GM19328 (cell line): Measurements from ENCODE around the gene SPTBN2.
A peak's percentile ranks its signal among the peaks of the same experiment; 100 is the strongest.
"Not testable (repeated sequence)": the region's sequence is repeated elsewhere in the genome, so short reads cannot be mapped to it uniquely, and the experiment has no call there.

Source experiments
- ATAC-seq: cut with Tn5 transposase; IDR thresholded peaks from one replicate; pipeline ENCODE4 v1.9.1; 2021; ENCODE audit warnings: mild to moderate bottlenecking, moderate library complexity; ENCODE audit not compliant: unreplicated experiment

SPTBN2 gene

DNA sequence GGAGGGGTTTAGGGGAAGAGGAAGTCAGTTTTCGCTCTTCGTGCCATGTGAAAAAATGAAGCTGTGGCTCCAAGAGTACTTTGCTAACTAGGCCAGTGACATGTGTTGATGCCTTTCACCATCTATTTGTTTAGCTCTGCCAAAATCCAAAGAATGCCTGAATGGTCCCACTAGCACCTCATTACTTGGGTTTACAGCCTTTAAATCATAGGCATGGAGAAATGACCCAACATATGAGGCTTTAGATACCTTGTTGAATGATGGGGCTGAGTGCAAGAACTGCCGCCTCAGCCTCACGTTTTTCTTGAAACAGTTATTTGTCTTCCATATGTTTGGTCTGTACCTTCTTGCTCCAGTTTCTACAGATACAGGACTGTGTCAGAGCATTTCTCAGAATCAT lies 82.2 kb downstream of the SPTBN2 start:
- ATAC-seq, result no peak

DNA sequence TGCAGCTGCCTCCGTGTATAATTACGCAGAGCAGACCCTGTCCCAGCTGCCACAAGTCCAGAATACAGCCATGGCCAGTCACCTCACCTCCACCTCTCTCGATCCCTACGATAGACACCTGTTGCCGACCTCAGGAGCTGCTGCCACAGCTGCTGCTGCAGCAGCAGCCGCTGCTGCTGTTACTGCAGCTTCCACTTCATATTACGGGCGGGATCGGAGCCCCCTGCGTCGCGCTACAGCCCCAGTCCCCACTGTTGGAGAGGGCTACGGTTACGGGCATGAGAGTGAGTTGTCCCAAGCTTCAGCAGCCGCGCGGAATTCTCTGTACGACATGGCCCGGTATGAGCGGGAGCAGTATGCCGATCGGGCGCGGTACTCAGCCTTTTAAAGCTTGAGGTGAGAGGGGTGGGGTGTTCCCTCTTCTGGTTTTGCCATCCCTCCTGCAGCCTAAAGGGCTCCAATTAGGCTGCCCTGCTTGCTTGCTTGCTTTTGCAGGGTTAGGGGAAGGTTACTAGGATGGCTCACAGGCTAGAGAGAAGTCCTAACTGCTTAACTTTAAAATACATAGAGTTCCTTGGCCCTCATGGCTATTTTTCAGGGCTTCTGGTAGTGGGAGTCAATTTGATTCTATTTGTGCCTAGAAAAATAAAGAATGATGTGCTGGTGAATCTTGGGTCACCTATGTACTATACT lies 85.1 kb downstream of the SPTBN2 start:
- ATAC-seq, result no peak

DNA sequence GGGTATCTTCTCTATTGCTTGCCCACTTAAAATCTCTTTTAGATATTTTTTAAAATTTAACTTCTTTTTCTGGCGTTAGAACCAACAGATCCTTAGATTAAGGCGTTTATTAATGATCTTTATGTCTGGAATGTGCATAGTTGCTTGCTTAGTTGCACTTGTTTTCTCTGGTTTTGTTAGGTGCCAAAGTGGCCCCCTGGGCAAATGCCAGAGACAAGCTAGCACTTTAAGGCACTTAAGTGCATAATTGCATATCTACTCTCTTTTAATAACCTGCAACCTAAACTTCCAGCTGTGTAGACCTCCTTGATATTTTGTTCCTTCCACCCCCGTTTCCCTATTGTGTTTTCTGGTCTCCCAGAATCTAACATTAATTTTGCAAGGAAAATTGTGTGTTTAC lies 87.2 kb downstream of the SPTBN2 start:
- ATAC-seq, result no peak

DNA sequence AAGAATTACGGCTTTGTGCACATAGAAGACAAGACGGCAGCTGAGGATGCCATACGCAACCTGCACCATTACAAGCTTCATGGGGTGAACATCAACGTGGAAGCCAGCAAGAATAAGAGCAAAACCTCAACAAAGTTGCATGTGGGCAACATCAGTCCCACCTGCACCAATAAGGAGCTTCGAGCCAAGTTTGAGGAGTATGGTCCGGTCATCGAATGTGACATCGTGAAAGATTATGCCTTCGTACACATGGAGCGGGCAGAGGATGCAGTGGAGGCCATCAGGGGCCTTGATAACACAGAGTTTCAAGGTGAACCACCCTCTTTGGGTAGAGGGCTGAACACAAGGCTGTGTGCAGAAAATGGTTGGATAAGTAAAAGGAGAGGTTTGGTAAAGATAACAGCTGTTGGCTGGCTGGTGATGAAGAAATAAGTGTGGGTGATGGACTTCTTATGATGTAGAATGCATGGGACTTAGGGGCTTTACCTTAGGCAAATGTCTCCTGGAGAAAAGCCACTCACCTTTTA lies 89.1 kb downstream of the SPTBN2 start:
- ATAC-seq, result not testable (repeated sequence)

DNA sequence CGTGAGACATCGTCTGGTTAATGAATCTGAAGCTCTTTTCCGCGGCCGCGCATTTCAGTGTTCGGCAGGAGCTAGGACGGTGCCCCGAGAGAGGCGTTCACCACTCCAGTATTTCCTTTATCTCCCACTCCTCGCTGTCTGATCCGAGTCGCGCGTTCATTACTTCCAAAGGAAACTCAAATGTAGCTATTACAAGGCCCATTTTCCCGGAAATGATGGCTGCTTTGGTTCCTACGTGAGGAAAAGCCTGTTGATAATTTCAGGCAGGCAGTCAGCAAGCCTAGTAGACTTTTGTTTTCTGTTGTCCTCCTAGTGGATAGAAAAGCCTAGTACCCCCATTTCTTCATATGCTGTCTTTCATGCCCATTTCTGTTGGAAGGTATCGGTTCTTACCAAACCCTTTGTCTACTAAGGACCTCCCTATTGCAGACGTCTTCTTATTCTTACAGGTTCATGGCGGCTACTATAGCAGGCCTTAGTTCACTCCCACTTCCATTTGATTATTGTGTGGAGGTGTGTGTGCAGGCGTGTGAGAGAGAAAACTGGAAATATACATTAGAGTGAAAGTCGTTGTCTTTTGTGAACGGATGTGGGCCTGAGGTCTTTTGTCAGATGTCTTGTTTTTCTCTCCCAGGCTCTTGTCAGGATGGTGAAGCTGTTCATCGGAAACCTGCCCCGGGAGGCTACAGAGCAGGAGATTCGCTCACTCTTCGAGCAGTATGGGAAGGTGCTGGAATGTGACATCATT lies 89.8 kb downstream of the SPTBN2 start:
- no peak for ATAC-seq

DNA sequence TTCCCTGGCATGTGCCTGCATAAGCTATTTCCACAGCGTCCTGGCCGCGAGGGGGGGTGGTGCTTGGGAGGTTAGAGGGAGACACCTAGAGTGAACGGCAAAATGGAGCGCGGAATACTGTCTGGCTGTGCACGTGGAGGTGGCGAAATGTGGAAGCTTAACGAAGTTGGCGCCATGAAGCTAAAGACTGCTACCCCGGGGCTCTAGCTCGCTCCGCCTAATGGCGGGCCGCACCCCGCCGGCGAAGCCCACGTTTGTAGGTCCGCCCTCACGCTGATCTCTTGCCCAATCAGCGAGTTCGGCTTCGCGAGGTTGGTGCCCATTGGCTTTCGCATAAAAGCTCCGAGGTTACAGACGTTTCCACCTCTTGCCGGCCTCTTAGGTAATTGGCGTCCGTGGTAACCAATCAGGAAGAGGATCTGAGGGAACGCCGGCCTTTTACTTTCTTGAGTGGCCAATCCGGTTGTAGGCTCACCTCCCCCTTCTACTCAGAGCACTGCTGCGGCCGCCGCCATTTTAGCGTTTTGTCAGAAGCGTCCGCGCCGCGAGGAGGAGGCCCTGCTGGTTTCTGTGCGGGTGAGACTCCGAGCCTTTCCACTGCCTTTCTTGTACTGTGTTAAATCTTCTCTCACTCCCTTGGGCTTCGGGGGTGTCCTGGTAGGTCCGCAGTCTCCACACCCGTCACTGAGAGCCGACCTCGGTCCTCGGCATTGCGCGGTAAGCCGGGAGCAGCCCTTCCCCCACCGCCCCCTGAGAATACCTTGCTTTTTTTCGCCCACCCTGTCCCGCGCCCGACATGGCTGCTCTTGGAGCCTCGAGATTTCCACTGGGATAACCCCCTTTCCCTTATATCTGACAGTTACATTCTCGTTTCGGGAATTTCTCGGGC lies 90.6 kb downstream of the SPTBN2 start, which contains the start of gene RBM4:
RBM4 (plus strand) TSS at position 527 of the 889 bp plus-strand sequence. CDS start 1,009 bp downstream, outside the sequence.
- peak; percentile 86 for ATAC-seq

DNA sequence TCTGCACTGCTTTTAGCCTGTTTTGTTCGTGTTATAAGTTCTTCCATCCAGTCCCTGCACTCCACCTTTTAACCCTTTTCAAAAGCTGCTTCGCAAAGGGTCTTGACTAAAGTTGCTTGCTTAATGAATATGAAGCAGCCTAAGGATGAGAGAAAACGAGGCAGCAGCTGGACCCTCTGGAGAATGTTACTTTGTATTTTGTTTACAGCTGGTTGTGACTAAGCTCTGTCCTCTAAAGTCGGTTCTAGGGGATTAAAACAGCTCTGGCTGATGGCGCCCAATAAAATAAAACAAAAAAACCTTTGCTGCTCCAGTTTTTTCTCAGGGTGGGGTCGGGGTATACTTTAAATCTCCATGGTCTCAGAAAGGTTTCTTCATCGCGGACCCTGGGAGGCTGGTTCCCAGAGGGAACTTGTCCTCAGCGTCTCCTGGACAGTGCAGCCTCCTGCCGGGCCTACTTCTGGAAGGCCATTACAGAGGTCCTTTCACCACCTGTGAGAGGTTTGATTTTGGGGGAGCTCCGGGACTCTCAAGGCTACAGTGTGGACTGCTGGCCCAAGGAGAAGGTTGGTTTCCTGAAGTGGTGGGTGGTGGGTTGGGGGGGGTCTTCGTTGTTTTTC lies 91.3 kb downstream of the SPTBN2 start:
- ATAC-seq, result no peak

DNA sequence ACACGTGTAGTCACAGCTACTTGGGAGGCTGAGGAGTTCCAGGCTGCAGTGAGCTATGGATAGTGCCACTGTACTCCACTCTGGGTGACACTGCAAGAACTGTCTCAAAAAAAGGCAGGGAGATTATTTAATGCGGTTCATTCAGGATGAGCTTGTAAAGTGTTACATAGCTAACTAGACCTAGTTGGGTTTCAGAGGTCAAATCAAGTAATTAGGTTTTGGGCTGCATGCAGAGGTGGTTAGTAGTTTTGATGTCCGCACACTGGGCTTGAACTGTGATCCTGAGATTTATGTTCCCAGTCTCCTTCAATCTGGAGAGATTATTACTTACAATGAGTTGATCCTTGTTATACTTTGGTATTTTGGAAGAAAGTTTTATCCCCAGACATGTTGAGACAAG lies 92.6 kb downstream of the SPTBN2 start:
- no peak for ATAC-seq
